ENCODE results near the gene ORM1.

The ORM1 gene

DNA sequence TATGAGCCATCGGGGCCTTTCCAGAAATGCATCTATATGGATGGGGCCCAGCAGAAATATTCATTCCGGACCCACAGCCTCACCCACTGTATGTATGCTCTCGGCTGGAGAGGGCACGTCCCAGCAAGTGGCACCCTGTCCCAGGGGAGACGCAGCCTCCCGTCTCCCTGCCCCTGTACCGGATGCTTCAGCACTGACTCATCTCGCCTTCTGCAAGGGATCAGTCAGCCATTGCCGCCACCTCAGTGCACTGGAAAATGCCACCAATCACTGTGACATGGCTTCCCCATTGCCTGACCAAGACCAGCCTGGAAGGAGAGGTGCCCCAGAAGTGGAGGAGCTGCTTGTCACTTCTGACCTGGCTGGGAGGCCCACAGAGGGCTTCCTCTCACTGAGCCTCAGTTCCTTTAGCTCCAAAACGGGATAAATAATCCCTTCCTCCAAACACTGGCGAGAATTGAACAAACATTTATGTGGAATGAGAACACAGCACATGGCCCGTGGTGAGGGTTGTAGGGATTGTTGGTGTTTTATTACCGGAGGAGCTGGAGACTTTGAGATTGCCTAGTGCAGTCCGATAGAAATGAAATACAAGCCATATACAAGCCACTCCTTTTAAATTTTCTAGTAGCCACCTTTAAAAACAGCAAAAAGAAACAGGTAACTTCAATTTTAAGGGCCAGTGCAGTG lies 43.9 kb upstream of the ORM1 start:
- H2AFZ ChIP-seq (ENCODE audit: low read length): no peak overlapping the region
- H3K9me2 ChIP-seq (ENCODE audit: low read depth, low read length): no peaks in the 10 kb centered on the region
- H3K36me3 ChIP-seq (ENCODE audit: insufficient read depth, low read length): no peaks in the 10 kb centered on the region
- H3K9ac ChIP-seq (ENCODE audit: low read length): no peak overlapping the region
- no peak overlapping the region for H3K4me3 ChIP-seq (ENCODE audit: low read depth, low read length, poor library complexity, severe bottlenecking)
- no peaks in the 10 kb centered on the region for H3K79me2 ChIP-seq (ENCODE audit: insufficient read depth, low read length)
- H4K20me1 ChIP-seq (ENCODE audit: insufficient read depth, low read length): no peaks in the 10 kb centered on the region
- no peaks in the 10 kb centered on the region for H3K4me1 ChIP-seq (ENCODE audit: insufficient read depth, low read length, severe bottlenecking)
- TF ChIP-seq EZH2 (IDR thresholded peaks at IDR 0.05; ENCODE audit: borderline replicate concordance, low read length): no peak
- TF ChIP-seq, protein P1, sequence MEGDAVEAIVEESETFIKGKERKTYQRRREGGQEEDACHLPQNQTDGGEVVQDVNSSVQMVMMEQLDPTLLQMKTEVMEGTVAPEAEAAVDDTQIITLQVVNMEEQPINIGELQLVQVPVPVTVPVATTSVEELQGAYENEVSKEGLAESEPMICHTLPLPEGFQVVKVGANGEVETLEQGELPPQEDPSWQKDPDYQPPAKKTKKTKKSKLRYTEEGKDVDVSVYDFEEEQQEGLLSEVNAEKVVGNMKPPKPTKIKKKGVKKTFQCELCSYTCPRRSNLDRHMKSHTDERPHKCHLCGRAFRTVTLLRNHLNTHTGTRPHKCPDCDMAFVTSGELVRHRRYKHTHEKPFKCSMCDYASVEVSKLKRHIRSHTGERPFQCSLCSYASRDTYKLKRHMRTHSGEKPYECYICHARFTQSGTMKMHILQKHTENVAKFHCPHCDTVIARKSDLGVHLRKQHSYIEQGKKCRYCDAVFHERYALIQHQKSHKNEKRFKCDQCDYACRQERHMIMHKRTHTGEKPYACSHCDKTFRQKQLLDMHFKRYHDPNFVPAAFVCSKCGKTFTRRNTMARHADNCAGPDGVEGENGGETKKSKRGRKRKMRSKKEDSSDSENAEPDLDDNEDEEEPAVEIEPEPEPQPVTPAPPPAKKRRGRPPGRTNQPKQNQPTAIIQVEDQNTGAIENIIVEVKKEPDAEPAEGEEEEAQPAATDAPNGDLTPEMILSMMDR (IDR thresholded peaks at IDR 0.05; ENCODE audit: low read length): no peak
- H3K27me3 ChIP-seq (ENCODE audit: insufficient read depth, low read length): 0 out of 2 replicates have a peak, but pooled peaks cover 6% of the 10 kb centered on the region
- no peaks in the 10 kb centered on the region for H3K9me3 ChIP-seq (ENCODE audit: low read length)
- no peak overlapping the region for H3K4me2 ChIP-seq (ENCODE audit: low read length)
- H3K27ac ChIP-seq (ENCODE audit: low read depth, low read length, poor library complexity, severe bottlenecking): no peak overlapping the region
- no peaks in the 10 kb centered on the region for H3F3A ChIP-seq (ENCODE audit: insufficient read depth, low read length)

- Histone ChIP-seq H3K9ac (ENCODE audit: low read length) (no peak overlapping the region), H3K79me2 (ENCODE audit: insufficient read depth, low read length) (no peaks in the 10 kb centered on the region), H2AFZ (ENCODE audit: low read length) (no peak overlapping the region), H3K27ac (ENCODE audit: low read depth, low read length, poor library complexity, severe bottlenecking) (no peak overlapping the region), H3K4me1 (ENCODE audit: insufficient read depth, low read length, severe bottlenecking) (no peaks in the 10 kb centered on the region), H3K4me2 (ENCODE audit: low read length) (no peak overlapping the region), H4K20me1 (ENCODE audit: insufficient read depth, low read length) (no peaks in the 10 kb centered on the region), H3K27me3 (ENCODE audit: insufficient read depth, low read length) (0 out of 2 replicates have a peak, but pooled peaks cover 6% of the 10 kb centered on the region), H3K36me3 (ENCODE audit: insufficient read depth, low read length) (no peaks in the 10 kb centered on the region), H3K9me2 (ENCODE audit: low read depth, low read length) (no peaks in the 10 kb centered on the region), H3F3A (ENCODE audit: insufficient read depth, low read length) (no peaks in the 10 kb centered on the region), H3K4me3 (ENCODE audit: low read depth, low read length, poor library complexity, severe bottlenecking) (no peak overlapping the region), H3K9me3 (ENCODE audit: low read length) (no peaks in the 10 kb centered on the region)
- TF ChIP-seq, protein P1 (IDR thresholded peaks at IDR 0.05; ENCODE audit: low read length): no peak
- no peak for TF ChIP-seq EZH2 (IDR thresholded peaks at IDR 0.05; ENCODE audit: borderline replicate concordance, low read length)
These were observed 43.2 kb upstream of the ORM1 start for GRCh38 chr9:114279693-114280092.

DNA sequence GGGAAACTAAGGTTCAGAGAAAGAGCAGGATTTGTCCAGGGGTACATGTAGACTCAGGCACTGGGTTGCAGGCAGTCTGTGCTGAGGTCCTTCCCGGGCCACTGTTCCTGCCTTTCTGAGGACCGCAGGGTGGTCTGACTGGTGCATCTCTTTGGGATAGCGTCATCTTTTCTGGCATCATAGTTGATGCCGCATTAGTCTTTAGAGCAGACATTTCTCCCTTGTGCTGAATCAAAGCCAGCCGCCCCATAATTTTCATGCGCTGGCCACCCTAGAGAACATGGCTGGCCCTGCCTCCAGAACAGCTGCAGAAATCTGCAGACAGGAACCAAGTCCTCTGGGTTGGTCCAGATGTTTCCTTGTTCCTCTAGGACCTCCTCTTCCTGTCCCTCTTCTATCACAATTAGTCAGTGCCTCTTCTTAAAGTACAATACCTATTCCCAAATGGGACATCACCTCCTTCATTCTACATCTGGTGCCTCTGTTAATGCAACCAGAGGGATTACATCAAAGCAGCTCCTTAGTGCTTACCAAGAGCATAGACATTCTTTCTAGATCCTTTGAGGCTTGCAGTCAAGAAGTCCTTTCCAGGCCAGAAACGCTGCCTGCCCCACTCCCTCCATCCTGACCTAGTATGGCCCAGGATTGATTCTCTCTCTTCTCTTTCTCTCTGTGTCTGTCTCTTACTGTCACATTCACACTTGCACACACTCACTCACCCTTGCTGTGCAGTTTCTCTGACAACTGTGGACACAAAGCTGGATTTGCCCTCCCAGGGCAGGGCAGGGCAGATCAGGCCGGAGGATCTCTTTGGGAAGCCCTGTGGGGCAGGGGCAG lies 42.0 kb upstream of the ORM1 start:
- Histone ChIP-seq H3K9ac (ENCODE audit: low read length) (no peak overlapping the region), H3K27me3 (ENCODE audit: insufficient read depth, low read length) (0 out of 2 replicates have a peak, but pooled peaks cover 6% of the 10 kb centered on the region), H3K79me2 (ENCODE audit: insufficient read depth, low read length) (no peaks in the 10 kb centered on the region), H3K9me3 (ENCODE audit: low read length) (no peaks in the 10 kb centered on the region), H2AFZ (ENCODE audit: low read length) (no peak overlapping the region), H3K9me2 (ENCODE audit: low read depth, low read length) (no peaks in the 10 kb centered on the region), H3K4me2 (ENCODE audit: low read length) (no peak overlapping the region), H3F3A (ENCODE audit: insufficient read depth, low read length) (no peaks in the 10 kb centered on the region), H3K27ac (ENCODE audit: low read depth, low read length, poor library complexity, severe bottlenecking) (no peak overlapping the region), H3K4me1 (ENCODE audit: insufficient read depth, low read length, severe bottlenecking) (no peaks in the 10 kb centered on the region), H3K4me3 (ENCODE audit: low read depth, low read length, poor library complexity, severe bottlenecking) (no peak overlapping the region), H4K20me1 (ENCODE audit: insufficient read depth, low read length) (no peaks in the 10 kb centered on the region), H3K36me3 (ENCODE audit: insufficient read depth, low read length) (no peaks in the 10 kb centered on the region)
- TF ChIP-seq EZH2 (IDR thresholded peaks at IDR 0.05; ENCODE audit: borderline replicate concordance, low read length): no peak
- TF ChIP-seq, protein P1 (IDR thresholded peaks at IDR 0.05; ENCODE audit: low read length): no peak

Measured in OCI-LY1 (cell line).